Fibroblast of the aortic adventitia (primary cell): ENCODE results near the gene P4HA3. TPM values are rescaled to one million over a fixed set of nuclear protein-coding genes. Genes with fewer than 3 reads are reported as not detected.

Experiments used
- DNase-seq: peaks from one replicate; pipeline ENCODE4 v3.0.0-alpha.2; 2010; ENCODE audit warnings: low read depth
- H3K4me3 ChIP-seq: 2 replicates; pipeline ENCODE4 v1.5.1; 2011; ENCODE audit warnings: low read depth, mild to moderate bottlenecking, control low read depth, low read length, moderate library complexity
- total RNA-seq: library from RNA; depleted of rRNA; stranded (reverse); fragments of >200 nt; gene quantifications from 2 replicates; pipeline ENCODE4 v1.2.3, GENCODE V29; 2012; ENCODE audit warnings: low replicate concordance
- TF ChIP-seq, protein P1 (sequence below): IDR thresholded peaks from 2 replicates; pipeline ENCODE4 v1.5.1; 2011; ENCODE audit warnings: mild to moderate bottlenecking, low read length, control low read depth, inconsistent platforms; ENCODE audit not compliant: insufficient read depth

P4HA3 gene
- total RNA-seq, 1 donor: 1.9 TPM

DNA sequence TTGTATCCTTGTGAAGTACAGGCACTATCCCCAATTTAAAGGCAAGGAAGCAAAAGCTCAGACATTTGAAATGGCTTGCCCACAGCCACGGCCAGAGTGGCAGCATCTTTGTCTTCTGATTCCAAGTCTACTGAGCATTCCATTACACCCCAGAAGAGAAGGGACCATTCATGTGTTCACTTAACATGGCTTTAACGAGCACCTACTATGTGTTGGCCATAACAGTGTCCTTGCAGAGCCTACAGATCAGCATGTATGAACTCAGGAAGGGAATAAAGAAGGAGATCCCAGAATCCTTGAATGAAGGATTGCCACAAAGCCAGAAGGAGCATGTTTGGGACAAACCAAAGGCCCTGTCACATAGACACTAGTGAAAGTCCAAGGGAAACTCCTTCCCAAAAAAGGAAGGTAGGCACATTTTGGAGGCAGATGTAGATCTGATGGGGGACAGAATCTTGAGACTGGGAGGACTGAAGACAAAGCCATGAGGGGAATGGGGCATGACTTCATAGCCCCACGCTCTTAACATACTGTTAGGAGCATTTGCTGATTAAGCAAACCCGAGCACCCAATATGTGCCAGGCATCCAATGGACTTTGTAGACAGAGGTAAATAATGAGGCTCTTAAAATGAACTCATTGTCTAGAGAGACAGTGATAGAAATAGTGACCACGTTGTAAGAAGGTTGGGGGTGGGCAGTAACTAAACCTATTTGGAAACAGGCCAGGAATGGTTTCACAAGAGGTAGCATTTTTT is 54.9 kb downstream of the P4HA3 start:
- no peak for DNase-seq
- H3K4me3 ChIP-seq: no peak overlapping the region
- TF ChIP-seq, protein P1, sequence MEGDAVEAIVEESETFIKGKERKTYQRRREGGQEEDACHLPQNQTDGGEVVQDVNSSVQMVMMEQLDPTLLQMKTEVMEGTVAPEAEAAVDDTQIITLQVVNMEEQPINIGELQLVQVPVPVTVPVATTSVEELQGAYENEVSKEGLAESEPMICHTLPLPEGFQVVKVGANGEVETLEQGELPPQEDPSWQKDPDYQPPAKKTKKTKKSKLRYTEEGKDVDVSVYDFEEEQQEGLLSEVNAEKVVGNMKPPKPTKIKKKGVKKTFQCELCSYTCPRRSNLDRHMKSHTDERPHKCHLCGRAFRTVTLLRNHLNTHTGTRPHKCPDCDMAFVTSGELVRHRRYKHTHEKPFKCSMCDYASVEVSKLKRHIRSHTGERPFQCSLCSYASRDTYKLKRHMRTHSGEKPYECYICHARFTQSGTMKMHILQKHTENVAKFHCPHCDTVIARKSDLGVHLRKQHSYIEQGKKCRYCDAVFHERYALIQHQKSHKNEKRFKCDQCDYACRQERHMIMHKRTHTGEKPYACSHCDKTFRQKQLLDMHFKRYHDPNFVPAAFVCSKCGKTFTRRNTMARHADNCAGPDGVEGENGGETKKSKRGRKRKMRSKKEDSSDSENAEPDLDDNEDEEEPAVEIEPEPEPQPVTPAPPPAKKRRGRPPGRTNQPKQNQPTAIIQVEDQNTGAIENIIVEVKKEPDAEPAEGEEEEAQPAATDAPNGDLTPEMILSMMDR: no peak

DNA sequence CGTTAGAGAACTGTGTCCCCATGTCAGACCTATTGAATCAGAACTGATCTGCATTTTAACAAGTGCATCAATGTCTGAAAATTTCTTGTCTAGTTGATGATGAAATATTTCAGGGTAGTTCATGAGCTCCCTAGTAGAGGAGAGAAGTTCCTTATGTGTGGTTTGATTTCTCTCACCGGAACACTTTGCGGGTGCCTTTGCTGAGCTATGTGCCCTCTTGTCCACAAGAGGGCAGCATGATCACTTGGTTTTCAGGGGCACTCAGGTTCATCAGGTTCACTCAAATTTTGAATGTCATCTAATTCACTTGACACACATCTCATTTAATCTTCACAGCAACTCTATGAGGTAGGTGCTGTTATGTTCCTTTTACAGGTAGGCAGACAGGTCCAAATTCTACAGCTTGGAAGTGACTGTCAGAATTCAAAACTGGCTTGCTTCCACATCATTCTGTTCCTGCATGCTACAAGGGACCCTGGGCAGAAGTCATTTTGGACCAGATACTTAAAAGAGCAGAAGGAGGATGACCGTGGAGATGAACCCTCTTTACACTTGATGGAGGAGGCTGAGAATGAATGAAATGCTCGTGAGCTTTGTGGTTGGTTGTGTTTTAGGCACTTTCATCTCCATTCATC is 55.6 kb downstream of the P4HA3 start:
- peak; percentile 78 for DNase-seq
- TF ChIP-seq, protein P1: peak; percentile 90

GRCh38 chr11:74253361-74253760 is 58.1 kb downstream of the P4HA3 start:
- DNase-seq: no peak
- TF ChIP-seq, protein P1: no peak
- no peak overlapping the region for H3K4me3 ChIP-seq

More for the DNA sequence above, 55.6 kb downstream of the P4HA3 start:
- no peak overlapping the region for H3K4me3 ChIP-seq

GRCh38 chr11:74249496-74249895 is 61.9 kb downstream of the P4HA3 start:
- no peak overlapping the region for H3K4me3 ChIP-seq
- TF ChIP-seq, protein P1: no peak
- DNase-seq: no peak

- DNase-seq: no peak
- TF ChIP-seq, protein P1: no peak
- no peak overlapping the region for H3K4me3 ChIP-seq
These were observed 63.0 kb downstream of the P4HA3 start for GRCh38 chr11:74248469-74248868.

- DNase-seq: no peak
- TF ChIP-seq, protein P1: no peak
- H3K4me3 ChIP-seq: no peak overlapping the region
These were observed 73.2 kb downstream of the P4HA3 start for GRCh38 chr11:74238243-74238642.
